Gastrocnemius medialis (tissue), 4 donors: ENCODE measurements around the gene OPCML. TPM values are rescaled to one million over a fixed set of nuclear protein-coding genes. Genes with fewer than 3 reads are reported as not detected.

ENCODE experiments used
- ATAC-seq, 2 donors: fragments of 150-250 bp; one replicate each; pipeline ENCODE4 v1.9.1; 2016
- DNase-seq, 2 donors: peaks; one replicate each; pipeline ENCODE4 v3.0.0-alpha.2; 2019
- H3K27ac ChIP-seq, 4 donors: fragments of 200-600 bp; sonication (generic); 1 replicate in 1 of 4; 2 replicates in 3 of 4; pipeline ENCODE4 v1.5.1; 2016 to 2018; ENCODE audit warnings: mild to moderate bottlenecking in 2 of 4, moderate library complexity in 1 of 4
- H3K27me3 ChIP-seq, 3 donors: fragments of 200-600 bp; sonication (generic) in 2 of 3; 1 replicate in 1 of 3; 2 replicates in 2 of 3; pipeline versions ENCODE4 v1.5.1 to v1.6.0; 2016 to 2019; ENCODE audit warnings: mild to moderate bottlenecking in 1 of 3, moderate library complexity in 1 of 3
- H3K36me3 ChIP-seq, 2 donors: fragments of 200-600 bp; sonication (generic) in 1 of 2; one replicate each; pipeline ENCODE4 v1.5.1; 2017 to 2018
- H3K4me1 ChIP-seq, 2 donors: fragments of 200-600 bp; sonication (generic) in 1 of 2; one replicate each; pipeline ENCODE4 v1.5.1; 2016 to 2017; ENCODE audit warnings: mild to moderate bottlenecking in 2 of 2
- H3K4me3 ChIP-seq, 4 donors: fragments of 200-600 bp; sonication (generic) in 3 of 4; 1 replicate in 1 of 4; 2 replicates in 3 of 4; pipeline ENCODE4 v1.5.1; 2016 to 2019; ENCODE audit warnings: mild to moderate bottlenecking in 2 of 4
- H3K9me3 ChIP-seq, 3 donors: fragments of 200-600 bp; sonication (generic) in 2 of 3; 1 replicate in 1 of 3; 2 replicates in 2 of 3; pipeline ENCODE4 v1.5.1; 2016 to 2019
- POLR2A ChIP-seq, 2 donors: fragments of 450-650 bp; IDR thresholded peaks; one replicate each; pipeline ENCODE4 v1.6.1; 2017; ENCODE audit warnings: antibody characterized with exemption in 2 of 2, mild to moderate bottlenecking in 2 of 2, moderate library complexity in 2 of 2
- in situ Hi-C, 4 donors: fragments of 200-750 bp; cut with MboI; loops; one replicate each; pipeline versions ENCODE4 v1.15.0 to v1.8.0; 2017; ENCODE audit warnings: low sequenced_read_pairs in 4 of 4
- intact Hi-C: fragments of 100-400 bp; cut with DNase I; formaldehyde crosslinking; loops from one replicate; pipeline ENCODE4 v1.15.1; 2023; ENCODE audit warnings: low total_unique reads
- total RNA-seq, 4 donors: library from RNA; depleted of rRNA; stranded (reverse); fragments of >200 nt; gene quantifications; one replicate each; pipeline versions ENCODE4 v1.1.0 to v1.2.3, GENCODE V29; 2016
- TF ChIP-seq, protein P1 (sequence below), 5 experiments: fragments of 450-650 bp in 3 of 5; fragments of 200-600 bp in 2 of 5; sonication (generic) in 2 of 5; IDR thresholded peaks in 4 of 5; conservative IDR thresholded peaks in 1 of 5; 1 replicate in 4 of 5; 2 replicates in 1 of 5; pipeline ENCODE4 v1.5.1; 2016 to 2019; ENCODE audit warnings: antibody characterized with exemption in 5 of 5, mild to moderate bottlenecking in 3 of 5, moderate library complexity in 3 of 5

OPCML gene
- total RNA-seq, 4 donors from 2014 or later, result not detected

DNA sequence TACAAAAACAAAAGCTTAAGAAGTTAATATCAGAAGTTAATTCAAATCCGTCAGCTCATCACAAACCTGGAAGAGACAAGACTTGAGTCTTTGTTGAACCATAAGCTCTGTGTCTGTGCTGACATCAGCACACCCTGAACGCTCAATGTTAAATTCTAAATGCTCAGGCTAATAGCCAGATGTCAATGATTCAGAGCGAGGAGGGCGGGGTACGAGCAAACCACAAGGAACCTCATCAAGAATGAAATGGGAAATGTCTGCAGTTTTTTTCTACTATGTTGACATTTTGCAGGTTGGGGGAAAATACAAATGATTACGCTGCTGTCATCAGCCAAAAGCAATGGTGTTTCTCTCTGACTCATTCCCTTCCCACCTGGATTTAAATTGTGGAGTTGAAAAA lies 1104.7 kb downstream of the OPCML start:
- H3K4me3 ChIP-seq, result no peak overlapping the region
- in situ Hi-C loops, result no loop called here
- no peaks in the 10 kb centered on the region for H3K27me3 ChIP-seq
- no peaks in the 10 kb centered on the region for H3K36me3 ChIP-seq
- no peak for DNase-seq
- TF ChIP-seq POLR2A (IDR thresholded peaks at IDR 0.05), result no peak
- TF ChIP-seq, protein P1, sequence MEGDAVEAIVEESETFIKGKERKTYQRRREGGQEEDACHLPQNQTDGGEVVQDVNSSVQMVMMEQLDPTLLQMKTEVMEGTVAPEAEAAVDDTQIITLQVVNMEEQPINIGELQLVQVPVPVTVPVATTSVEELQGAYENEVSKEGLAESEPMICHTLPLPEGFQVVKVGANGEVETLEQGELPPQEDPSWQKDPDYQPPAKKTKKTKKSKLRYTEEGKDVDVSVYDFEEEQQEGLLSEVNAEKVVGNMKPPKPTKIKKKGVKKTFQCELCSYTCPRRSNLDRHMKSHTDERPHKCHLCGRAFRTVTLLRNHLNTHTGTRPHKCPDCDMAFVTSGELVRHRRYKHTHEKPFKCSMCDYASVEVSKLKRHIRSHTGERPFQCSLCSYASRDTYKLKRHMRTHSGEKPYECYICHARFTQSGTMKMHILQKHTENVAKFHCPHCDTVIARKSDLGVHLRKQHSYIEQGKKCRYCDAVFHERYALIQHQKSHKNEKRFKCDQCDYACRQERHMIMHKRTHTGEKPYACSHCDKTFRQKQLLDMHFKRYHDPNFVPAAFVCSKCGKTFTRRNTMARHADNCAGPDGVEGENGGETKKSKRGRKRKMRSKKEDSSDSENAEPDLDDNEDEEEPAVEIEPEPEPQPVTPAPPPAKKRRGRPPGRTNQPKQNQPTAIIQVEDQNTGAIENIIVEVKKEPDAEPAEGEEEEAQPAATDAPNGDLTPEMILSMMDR (IDR thresholded peaks at IDR 0.05 in 4 of 5, conservative IDR thresholded peaks at IDR 0.05 in 1 of 5), result no peak
- intact Hi-C loops, result no loop called here
- H3K4me1 ChIP-seq, result no peaks in the 10 kb centered on the region
- H3K9me3 ChIP-seq, result no peaks in the 10 kb centered on the region
- ATAC-seq, result no peak
- H3K27ac ChIP-seq, result no peak overlapping the region

DNA sequence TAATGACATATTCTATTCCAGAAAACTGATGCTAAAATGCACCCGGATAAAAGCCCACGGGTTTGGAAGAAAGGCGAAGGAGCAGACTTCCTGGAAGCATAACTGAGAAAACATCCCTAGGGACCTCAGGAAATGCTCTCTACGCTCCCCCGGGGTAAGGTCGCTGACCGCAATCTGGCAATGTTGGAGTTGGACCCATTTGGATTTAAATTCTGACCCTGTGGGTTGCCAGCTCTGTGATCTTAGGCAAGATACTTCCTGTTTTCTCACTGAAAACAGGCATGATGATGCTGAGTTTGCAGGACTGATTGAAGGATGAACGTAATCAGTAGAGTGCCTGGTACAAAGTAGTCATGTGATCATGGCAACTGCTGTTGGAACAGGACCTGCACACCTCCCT lies 1107.9 kb downstream of the OPCML start:
- no peak for ATAC-seq

DNA sequence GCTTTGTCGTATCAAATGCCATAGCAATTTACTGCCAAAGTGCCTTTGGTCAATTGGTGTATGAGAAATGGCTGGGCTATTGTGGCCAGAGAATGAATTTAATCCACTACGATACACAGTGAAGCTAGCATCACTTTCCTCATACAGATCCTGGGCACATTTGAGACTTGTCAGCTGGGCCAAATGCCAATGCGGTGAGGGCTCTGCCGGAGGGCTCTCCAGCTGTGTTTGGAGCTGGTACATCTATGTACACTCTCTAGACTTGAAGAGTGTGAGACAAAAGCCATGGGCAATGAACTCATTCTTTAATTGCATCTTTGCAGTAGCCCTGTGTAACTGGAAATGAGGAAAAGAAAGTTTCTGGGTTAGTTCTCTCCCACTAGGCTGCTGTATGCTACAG lies 1109.0 kb downstream of the OPCML start:
- no peaks in the 10 kb centered on the region for H3K9me3 ChIP-seq
- ATAC-seq, result no peak
- H3K36me3 ChIP-seq, result no peaks in the 10 kb centered on the region
- H3K4me1 ChIP-seq, result no peaks in the 10 kb centered on the region
- no peak overlapping the region for H3K27ac ChIP-seq
- no peaks in the 10 kb centered on the region for H3K27me3 ChIP-seq
- in situ Hi-C loops, result no loop called here
- intact Hi-C loops, result no loop called here
- TF ChIP-seq, protein P1 (IDR thresholded peaks at IDR 0.05 in 4 of 5, conservative IDR thresholded peaks at IDR 0.05 in 1 of 5), result no peak
- TF ChIP-seq POLR2A (IDR thresholded peaks at IDR 0.05), result no peak
- H3K4me3 ChIP-seq, result no peak overlapping the region
- no peak for DNase-seq

More for the DNA sequence above, 1107.9 kb downstream of the OPCML start:
- H3K27ac ChIP-seq, result no peak overlapping the region
- DNase-seq, result no peak
- no peak for TF ChIP-seq POLR2A (IDR thresholded peaks at IDR 0.05)
- TF ChIP-seq, protein P1 (IDR thresholded peaks at IDR 0.05 in 4 of 5, conservative IDR thresholded peaks at IDR 0.05 in 1 of 5), result no peak
- no peak overlapping the region for H3K4me3 ChIP-seq
- H3K36me3 ChIP-seq, result no peaks in the 10 kb centered on the region
- no peaks in the 10 kb centered on the region for H3K27me3 ChIP-seq
- in situ Hi-C loops (no loop called here), intact Hi-C loops (no loop called here)
- no peaks in the 10 kb centered on the region for H3K4me1 ChIP-seq
- no peaks in the 10 kb centered on the region for H3K9me3 ChIP-seq

DNA sequence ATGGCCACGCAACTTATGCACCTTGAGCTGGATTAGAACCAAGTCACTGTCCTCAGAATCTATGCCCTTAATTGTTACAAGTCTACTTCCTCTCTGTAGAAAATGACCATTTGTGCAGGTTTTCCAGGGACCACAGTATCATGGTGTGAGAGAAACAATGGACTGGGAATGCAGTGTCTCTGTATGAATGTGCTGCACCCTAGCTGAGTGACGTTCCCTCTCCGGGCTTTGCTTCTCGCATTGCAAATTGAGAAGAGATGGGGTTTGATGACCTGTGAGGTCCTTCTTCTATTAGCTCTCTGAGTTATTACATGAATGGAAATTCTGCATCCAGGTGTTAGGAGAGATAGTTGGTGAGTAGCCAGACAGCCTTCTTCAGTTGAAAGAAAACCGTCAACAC lies 1109.6 kb downstream of the OPCML start:
- in situ Hi-C loops, result no loop called here

More for the DNA sequence above, 1109.6 kb downstream of the OPCML start:
- no peaks in the 10 kb centered on the region for H3K4me1 ChIP-seq
- no peaks in the 10 kb centered on the region for H3K9me3 ChIP-seq
- H3K36me3 ChIP-seq, result no peaks in the 10 kb centered on the region
- H3K27me3 ChIP-seq, result no peaks in the 10 kb centered on the region
- no peak overlapping the region for H3K4me3 ChIP-seq
- intact Hi-C loops, result no loop called here
- no peak for ATAC-seq
- H3K27ac ChIP-seq, result no peak overlapping the region
- no peak for DNase-seq
- TF ChIP-seq, protein P1 (IDR thresholded peaks at IDR 0.05 in 4 of 5, conservative IDR thresholded peaks at IDR 0.05 in 1 of 5), result no peak
- no peak for TF ChIP-seq POLR2A (IDR thresholded peaks at IDR 0.05)
